ENCODE data around the gene TMEM123.
"Not testable (repeated sequence)": the region's sequence is repeated elsewhere in the genome, so short reads cannot be mapped to it uniquely, and the experiment has no call there.

TMEM123 gene

DNA sequence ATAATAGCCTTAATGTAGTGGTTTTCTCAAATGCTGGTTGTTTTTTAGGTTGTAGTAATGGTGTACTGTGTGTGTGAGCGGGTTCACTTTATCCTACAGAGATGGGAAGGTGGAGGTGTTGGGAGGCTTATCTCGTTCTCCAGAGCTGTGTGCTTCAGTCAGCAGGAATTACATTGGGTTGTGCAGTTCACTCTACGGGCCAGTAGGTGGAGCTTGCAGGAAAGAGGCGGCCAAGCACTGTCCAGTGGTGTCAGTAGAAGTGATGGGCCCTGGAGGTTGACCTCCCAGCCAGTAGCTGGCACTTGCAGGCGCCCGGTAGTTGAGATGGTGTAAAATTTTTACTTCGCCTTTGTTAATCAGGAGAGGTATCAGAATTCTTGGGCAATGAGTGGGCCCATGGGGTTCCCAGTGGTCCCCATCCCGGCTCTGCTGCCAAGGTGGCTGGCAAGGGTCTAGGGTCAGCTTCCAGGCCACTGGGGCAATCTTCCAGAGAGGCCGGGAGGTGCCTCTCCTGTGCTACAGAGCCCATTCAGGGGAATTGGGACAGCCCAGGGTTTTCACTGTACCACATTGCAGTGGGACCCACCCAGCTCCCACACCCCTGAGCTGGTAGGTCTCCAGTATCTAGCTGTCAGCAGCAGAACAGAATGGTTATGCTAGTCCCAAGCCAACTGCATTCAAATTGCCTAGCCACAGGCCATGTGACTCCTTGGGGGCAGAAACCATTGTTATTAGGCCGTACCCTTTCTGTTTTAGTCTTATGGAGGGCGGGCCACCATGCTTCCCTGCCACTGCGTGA is 61.7 kb downstream of the TMEM123 start:
- DNase-seq, result peak; percentile 40

- no peak for DNase-seq
Observed at GRCh38 chr11:102389253-102389652, 63.3 kb downstream of the TMEM123 start.

DNA sequence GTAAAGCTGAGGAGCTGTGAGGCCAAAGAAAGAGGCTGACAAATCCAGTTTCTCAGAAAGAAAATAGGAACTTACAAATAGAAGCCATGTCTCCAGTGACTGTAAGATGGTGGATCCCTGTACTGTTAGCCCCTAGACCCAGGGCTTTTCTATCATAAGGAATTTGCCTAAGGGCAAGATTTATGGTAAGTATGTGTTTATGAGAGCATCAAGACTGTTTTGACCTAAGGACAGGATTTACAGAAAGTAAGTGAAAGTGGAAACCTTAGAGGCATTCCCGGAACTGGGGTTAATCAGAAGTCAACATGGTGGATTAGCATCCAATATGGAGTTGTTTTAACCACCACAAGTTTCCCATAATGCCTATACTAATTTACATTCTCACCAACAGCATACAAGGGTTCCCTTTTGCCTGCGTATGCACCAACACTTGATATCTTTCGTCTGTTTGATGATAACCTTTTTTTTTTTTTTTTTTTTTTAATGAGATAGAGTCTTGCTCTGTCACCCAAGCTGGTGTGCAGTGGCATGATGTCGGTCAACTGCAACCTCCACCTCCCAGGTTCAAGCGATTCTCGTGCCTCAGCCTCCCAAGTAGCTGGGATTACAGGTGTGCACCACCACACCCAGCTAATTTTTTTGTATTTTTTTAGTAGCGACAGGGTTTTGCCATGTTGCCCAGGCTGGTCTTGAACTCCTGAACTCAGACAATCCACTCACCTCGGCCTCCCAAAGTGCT is 65.4 kb downstream of the TMEM123 start:
- no peak for DNase-seq

GRCh38 chr11:102386136-102386734 is 66.3 kb downstream of the TMEM123 start:
- no peak for DNase-seq

- no peak for DNase-seq
Observed at GRCh38 chr11:102385085-102386007, 67.2 kb downstream of the TMEM123 start.

DNA sequence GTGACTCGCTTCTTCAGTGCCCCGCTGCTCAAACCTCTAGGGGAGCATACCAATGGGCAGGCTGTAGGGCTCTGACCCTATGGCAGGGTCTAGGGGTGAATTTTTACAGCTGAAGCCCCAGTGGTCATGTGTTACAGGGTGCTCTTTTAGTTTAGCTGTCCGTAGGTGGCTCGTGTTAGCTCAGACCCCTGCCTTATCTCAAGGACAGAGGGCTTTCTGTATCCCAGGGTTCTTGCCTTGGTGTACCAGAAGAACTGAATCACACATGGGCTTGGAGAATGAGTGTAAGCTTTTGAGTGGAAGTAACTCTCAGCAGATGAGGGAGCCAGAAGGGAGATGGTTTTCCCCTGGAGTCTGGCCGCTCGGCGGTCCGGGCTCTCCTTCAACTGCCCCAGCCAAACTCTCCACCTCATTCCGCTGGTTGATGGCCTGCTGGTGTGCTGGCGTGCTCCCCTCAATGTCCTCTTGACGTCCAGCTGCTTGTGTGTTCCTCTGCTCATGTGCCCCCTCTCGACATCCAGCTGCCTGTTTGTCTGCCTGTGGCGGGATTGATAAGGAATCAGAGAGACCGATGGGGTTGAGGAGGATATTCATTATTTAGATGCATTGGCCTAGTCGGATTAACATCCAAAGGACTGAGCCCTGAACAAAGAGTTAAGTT is 68.0 kb downstream of the TMEM123 start:
- no peak for DNase-seq

GRCh38 chr11:102383839-102384238 is 68.7 kb downstream of the TMEM123 start:
- DNase-seq, result no peak

GRCh38 chr11:102382384-102382783 is 70.2 kb downstream of the TMEM123 start:
- no peak for DNase-seq

GRCh38 chr11:102378818-102379217 is 73.7 kb downstream of the TMEM123 start:
- no peak for DNase-seq

DNA sequence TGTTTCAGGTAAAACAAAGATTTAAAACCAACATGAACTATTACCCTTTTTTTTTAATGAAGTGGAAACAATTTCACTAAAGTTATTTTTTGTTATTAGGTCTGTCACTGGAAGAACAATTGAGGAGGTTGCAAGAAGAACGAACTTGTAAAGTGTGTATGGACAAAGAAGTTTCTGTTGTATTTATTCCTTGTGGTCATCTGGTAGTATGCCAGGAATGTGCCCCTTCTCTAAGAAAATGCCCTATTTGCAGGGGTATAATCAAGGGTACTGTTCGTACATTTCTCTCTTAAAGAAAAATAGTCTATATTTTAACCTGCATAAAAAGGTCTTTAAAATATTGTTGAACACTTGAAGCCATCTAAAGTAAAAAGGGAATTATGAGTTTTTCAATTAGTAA is 74.7 kb downstream of the TMEM123 start:
- no peak for DNase-seq

- DNase-seq, result no peak
Observed at GRCh38 chr11:102375720-102376399, 76.7 kb downstream of the TMEM123 start.

DNA sequence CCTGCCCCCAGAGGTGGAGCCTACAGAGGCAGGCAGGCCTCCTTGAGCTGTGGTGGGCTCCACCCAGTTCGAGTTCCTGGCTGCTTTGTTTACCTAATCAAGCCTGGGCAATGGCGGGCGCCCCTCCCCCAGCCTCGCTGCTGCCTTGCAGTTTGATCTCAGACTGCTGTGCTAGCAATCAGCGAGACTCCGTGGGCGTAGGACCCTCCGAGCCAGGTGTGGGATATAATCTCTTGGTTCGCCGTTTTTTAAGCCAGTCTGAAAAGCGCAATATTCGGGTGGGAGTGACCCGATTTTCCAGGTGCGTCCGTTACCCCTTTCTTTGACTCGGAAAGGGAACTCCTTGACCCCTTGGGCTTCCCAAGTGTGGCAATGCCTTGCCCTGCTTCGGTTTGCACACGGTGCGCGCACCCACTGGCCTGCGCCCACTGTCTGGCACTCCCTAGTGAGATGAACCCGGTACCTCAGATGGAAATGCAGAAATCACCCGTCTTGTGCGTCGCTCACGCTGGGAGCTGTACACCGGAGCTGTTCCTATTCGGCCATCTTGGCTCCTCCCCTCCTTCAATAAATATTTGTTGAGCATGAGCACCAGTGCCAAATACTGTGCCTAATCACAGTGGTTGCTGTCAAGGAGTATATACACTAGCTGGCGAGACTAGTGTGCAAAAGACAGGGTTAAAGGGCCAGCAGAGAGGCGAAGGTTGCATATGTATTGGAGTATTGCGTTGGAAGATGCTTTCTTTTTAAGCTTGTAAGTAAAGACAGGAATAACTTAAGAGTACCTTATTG is 77.7 kb downstream of the TMEM123 start:
- DNase-seq, result not testable (repeated sequence)

DNA sequence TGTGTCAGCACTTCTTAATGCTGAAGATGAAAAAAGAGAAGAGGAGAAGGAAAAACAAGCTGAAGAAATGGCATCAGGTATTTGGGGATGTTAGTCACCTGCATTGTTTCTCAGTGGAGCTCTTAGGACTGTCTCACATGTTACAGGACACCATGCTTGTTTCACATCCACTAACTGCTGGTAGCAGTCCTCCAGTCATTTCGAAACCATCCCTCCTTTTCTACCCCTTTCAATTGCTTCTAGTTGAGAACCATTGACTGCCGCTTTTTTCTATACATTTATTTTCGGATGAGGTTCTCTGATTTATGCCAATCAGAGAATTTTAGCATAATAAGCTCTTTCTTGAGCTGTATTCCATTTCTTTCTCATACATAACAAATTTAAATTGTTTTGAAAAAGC is 84.1 kb downstream of the TMEM123 start:
- peak; percentile 64 for DNase-seq

DNA sequence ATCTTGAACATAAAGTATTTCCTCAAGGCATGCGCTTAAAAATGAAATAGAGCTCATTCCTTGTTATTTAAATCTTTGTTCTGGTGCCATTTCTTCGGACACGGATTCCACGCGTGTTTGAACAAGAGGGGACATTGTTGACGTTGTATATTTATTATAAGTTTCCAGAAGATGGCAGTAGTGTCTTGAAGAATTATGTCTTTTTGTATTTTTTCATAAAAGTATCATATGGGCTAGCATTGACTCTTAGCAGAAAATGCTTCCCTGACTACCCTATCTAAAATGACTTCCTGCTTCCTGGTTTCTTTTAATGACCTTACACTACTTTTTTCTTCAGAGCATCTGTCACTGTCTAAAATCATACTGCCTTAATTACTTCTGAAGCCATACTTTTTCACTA is 85.2 kb downstream of the TMEM123 start:
- peak; percentile 50 for DNase-seq

DNA sequence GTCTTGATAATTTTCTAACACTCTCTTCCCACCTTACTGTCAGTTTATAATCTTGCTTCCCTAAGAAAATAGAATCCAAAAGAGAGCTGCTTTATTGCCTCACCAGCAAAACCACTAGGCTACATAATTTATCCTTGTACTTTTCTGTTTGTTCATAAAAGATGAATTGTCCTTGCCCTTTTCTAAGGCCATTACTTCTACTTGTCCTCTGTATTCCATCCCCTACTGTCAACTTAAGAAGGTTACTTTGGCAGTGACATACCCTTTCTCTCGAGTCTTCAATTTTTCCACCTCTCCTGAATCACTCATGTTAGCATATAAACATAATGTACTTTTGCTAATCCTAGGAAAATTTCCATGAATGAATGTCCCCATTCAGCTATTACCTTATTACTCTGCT is 87.6 kb downstream of the TMEM123 start:
- no peak for DNase-seq

DNA sequence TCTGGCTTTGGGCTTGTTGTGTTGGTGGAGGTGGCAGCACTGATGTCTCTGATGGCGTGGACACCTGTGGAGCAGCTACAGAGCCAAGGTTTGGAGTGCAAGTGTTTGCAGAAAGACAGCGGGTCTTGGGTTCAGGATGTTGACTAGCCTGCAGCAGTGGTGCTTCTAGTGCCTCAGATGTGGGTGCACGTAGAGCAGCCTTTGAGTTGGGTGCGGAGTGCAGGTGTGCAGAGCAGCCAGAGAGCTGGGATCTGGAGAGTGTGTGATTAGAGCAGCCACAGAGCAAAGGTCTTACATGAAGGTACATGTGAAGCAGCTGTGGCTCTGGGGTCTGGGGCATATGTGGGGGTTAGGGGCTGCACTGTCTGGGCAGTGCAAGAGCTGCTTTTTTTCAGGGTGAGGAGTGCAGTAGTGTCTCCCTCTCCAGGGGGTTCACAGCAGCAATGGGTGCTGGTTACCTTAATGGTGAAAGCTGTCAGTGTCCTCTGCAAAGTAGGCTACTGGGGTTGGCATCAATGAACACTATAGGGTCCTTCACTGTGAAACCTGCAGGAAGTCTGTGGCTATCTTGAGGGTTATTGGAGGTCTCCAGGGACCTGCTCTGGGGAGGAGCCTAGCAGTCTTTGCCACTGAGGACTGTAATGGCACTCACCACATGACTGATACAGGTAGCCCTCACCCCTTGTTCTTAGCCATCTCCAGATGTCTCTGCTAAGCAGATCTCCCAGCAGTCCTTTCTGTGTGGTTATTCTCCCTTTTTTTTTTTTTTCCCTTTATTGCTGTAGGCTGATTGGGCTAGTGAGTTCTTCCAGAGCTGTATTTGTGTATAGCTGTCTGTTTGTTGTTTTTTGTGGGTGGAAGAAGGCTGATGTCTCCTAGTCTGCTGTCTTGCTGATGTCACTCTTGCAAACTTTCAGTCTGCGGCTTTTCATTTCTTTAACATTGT is 91.2 kb downstream of the TMEM123 start:
- no peak for DNase-seq

GRCh38 chr11:102360681-102361080 is 91.9 kb downstream of the TMEM123 start:
- no peak for DNase-seq

GRCh38 chr11:102359372-102359771 is 93.2 kb downstream of the TMEM123 start:
- DNase-seq, result no peak

GRCh38 chr11:102357116-102357515 is 95.4 kb downstream of the TMEM123 start:
- DNase-seq, result no peak

Measured in MV-4-11 (cell line).